Dermis microvascular lymphatic vessel endothelial cell (primary cell): ENCODE results near the gene HOXD11. TPM values are rescaled to one million over a fixed set of nuclear protein-coding genes. Genes with fewer than 3 reads are reported as not detected.

ENCODE experiments used
- DNase-seq, 2 donors: peaks; one replicate each; pipeline versions ENCODE4 v3.0.0 to v3.0.0-alpha.2; 2010; ENCODE audit warnings: low read depth in 2 of 2
- total RNA-seq: library from RNA; depleted of rRNA; stranded (reverse); fragments of >200 nt; gene quantifications from 2 replicates; pipeline ENCODE4 v1.2.1, GENCODE V29; 2014

Gene HOXD11
- total RNA-seq, 1 donor from 2014 or later, result not detected

DNA sequence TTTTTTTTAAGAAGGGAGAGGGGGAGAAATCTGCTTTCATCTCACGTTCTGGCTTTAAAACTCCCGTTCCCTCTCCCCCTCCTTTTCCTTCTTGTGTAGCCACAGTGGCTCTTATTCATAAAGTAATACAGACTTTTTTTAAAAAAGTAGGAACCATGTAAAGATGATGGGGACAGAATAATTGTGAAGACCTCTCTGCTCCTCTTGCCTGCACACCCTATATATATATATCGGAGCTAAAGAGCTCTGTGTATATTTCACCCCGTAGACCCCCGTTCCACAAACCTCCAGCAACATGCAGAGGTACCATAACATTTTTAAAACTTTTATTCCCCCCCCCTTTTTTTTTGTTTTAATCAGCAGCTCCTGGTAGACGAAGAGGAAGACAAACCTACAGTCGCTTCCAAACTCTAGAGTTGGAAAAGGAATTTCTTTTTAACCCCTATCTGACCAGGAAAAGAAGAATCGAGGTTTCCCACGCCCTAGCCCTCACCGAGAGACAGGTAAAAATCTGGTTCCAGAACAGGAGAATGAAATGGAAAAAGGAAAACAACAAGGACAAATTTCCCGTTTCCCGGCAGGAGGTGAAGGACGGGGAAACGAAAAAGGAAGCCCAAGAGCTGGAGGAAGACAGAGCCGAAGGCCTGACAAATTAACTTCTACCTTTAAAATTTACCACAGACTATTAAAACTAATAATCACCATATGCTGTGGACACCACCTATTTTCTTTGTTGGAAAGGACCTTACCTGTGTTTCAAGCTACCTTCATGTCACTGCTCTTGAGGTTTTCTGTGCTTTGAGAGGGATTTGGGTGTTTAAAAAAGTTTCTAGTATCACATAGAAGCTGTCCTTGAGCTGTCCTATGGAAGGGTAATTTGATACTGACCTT, 24.1 kb downstream of the HOXD11 start:
- DNase-seq, result peak in 1 of 2 donors; percentile 33

- no peak for DNase-seq
Measured at GRCh38 chr2:176131848-176132158, 24.7 kb downstream of the HOXD11 start.

DNA sequence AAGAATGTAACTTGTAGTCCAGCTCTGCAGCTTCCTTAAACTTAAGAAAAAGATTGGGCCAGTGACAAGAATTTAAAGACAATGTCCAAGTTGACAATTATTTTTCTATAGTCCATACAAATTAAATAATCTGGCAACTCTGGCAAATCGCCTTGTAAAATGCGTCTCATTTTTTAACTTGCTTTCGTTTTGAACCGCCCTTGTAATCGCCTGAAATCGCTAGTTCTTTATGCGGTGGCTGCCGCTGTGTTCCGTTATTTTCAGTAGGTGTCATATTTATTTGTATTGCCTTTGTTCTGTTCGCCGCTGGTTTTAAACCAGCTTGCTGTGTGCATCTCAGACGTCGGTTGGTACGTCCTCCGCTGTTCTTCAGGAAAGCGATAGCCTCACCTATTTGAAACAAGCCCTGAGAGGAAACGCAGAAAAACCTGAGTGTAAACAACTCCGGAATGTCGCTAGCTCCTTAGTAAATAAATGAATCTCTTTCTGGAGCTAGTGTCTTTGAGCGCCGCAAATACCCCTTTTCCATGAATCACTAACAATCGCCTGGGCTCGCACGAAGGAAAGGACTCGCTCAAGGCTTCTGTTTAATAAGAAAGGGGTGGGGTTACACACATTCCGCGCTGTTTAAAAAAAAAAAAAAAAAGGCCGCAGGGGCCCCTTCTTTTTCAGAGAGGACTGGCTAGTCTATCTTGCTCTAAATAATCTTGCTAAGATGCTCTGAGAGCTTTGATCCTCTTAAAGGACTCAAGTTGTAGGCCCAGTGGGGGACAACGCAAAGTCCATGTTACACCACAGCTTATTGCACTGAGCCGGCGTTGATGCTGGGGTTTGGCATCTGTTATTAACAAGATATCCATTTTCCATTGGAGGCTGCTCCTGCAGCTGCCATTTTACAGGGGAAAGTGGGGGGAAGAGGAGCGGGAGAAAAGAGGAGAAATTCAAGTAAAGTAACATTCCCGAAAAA, 25.4 kb downstream of the HOXD11 start:
- DNase-seq, result peak in 1 of 2 donors; percentile 79

GRCh38 chr2:176133389-176133788, 26.3 kb downstream of the HOXD11 start:
- peak in 1 of 2 donors; percentile 48 for DNase-seq

DNA sequence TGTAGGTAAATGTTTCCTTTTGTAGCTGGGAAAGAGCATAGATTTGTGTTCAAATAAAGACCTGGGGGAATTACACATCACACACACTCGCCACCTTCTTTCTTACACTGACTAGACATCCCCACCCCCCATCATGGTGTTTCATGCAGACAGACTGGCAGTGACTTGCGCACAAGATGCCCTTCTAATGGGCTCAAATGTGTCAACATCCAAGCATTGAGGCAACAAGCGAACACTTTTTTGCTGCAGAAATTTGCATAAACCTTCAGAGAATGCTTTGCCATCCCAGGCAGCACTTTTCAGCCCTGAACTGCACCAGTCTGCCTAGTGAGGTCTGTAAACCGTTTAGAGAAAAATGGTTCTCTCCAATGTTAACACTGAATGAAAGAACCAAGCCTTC, 27.0 kb downstream of the HOXD11 start:
- peak in 1 of 2 donors; percentile 28 for DNase-seq

DNA sequence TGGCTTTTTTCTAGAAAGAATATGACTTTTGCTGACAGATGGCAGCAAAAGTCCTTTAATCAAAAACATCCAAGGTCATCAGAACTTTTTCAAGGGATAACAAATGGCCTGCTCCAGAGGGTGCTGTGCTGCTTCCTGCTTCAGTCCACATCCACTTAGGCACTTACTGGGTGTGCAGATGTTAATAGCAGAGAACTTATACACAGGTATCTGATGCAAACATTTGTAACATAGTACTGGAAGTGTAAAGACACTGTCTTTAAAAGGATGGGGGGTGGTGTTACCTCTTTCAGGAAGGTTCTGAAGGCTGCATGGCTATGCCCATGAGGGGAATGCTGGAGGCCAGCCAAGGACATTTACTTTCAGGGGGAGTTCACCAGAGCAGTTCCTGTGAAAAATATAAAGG, 28.0 kb downstream of the HOXD11 start:
- peak in 1 of 2 donors; percentile 69 for DNase-seq

- DNase-seq, result peak in 1 of 2 donors; percentile 87
Measured at GRCh38 chr2:176136374-176137251, 29.5 kb downstream of the HOXD11 start.

DNA sequence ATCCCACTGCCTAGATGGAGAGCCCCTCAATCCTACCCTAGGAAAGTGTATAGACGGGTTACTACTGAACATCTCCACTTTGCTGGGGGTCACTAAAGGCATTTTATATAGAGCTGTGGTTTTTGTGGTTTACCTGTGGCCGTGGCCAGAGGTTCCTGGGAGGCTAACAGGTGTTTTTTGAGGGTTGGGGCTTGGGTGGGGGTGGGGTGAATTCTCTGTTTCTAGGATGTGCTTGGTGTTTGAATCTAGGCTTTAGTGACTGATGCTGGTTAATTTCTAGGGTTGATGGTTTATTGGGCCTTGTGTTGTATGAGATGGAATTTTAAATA, 30.1 kb downstream of the HOXD11 start:
- DNase-seq, result peak in 1 of 2 donors; percentile 19

GRCh38 chr2:176137906-176138305, 30.8 kb downstream of the HOXD11 start:
- DNase-seq, result peak in 1 of 2 donors; percentile 45

DNA sequence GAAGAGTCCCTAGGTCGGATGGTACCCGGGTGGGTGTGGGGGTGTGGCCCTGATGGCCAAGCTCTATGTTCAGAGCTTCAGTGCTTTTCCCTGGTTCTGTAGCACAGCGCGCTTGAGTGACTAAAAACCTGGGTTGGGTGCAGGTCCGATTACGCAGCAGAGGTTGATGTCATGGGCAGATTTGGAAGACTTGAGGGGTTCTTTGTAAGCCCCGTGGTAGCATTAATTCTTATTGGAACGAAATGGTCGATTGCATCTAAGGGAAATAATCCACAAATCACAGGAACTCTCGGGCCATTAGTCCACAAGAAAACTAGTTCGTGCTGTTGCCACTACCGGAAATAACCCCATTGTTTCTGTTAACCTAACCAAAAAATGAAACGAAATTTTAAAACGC, 31.4 kb downstream of the HOXD11 start:
- peak in 1 of 2 donors; percentile 69 for DNase-seq

DNA sequence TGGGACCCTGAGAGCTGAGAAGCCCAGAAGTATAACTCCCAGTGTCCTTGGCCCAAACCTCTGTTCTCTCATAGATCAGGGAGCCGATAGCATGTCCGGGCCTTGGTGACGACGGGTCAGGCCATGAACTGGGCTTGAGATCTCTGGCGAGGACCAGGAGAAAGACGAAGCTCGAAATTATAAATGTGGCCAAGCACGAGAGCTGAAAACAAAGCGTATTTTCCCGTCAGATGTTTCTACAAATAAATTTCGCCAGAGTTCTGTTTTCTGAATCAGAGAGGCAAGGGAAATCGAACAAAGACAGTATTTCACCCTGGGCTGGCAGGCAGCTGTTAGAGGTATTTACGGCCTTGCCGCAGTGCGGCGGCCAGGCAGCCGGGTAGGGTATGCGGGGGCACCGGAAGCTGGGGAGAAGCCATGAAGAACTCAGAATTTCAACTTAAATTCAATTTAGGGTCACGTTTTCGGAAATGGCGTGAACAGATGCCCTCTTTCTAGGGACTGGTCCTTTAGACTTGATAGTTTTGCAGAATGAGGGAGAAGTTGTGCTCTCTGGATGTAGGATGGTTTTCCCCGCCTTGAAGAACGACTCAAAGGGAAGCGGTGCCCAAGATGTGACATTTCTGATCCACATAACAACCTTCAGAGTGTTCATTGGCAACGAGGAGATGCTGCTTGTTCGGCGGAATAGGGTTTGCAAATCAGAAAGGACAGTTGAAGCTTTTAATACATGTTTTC, 32.0 kb downstream of the HOXD11 start:
- DNase-seq, result peak in 1 of 2 donors; percentile 60

- peak in 1 of 2 donors; percentile 65 for DNase-seq
Measured at GRCh38 chr2:176139661-176140512, 32.8 kb downstream of the HOXD11 start.

DNA sequence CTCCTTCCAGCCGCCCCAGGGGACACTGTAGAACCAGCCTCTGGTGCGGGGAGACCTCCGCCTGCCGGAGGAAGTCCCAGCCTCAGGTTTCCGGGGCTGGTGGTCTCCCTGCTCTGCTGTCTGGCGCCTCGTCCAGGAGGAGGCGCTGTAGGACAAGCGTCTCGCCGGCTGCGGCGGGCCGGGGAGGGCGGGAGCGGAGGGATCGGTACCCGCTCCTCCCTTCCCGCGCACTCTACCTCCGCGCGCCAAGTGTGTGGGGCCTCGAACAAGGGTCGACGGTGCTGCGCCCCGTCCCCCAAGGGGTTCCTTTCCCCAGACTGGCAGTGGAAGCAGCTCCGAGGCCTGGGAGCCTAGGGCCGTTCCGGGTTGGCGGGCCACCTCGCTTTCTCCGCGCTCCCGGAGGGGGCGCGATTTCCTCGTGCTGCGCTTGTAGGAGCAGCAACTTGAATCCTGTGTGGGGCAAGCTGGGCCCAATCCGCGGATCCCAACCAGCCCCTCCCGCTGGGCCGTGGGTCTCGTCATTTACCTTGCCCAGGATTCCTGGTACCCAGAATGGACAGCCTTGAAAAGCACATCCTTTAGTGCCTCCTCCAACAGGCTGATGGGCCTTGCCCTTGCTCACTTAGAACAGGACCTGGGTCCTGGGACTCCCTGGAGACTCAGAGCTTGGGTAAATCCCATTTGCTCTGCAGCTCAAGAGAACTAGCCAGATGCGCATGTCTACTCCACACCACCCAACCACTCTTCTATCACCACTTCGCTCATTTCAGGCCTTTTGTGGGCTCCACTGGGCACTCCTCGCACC, 33.6 kb downstream of the HOXD11 start:
- DNase-seq, result peak in 1 of 2 donors; percentile 87

- no peak for DNase-seq
Measured at GRCh38 chr2:176142281-176142680, 35.2 kb downstream of the HOXD11 start.

DNA sequence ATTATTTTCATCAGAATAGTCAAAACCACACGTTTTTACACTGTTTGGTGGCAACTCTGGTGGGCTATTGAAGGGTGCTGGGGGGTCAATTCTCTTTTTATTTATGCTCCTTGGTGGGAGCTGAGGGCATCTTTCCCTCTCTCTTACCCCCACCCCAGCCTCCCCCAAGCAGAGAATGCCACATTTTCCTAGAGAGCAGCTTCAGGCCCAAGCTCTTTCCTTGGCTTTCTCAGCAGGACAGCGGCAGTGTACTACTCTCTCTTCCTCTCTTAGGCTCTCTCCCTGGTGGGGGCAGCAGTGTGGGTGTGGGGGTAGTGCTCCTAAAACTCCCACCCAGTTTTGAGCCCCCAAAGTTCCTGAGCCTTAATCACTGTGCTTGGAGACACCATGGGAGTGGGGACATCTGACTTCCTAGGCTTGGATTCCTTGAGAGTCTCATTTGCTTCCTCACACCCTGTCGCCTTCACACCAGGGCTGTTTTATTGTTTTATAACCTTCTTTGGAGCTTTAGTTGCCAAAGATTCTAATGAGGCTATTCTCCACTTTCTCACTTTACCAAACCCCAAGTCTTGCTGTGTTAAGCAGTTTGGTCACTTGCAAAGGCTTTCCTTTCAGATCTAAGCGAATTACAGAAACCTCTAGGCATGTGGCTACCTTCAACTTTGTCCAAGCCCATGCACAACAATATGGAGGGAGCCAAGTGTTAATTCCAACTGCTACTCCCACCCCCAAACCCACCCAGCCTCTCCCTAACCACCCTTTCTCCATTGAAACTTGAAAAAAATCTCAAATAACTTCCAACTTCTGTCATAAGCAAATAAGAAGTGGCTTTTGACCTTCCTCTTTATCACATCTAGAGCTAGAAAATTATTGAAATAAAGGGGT, 38.2 kb downstream of the HOXD11 start:
- no peak for DNase-seq

DNA sequence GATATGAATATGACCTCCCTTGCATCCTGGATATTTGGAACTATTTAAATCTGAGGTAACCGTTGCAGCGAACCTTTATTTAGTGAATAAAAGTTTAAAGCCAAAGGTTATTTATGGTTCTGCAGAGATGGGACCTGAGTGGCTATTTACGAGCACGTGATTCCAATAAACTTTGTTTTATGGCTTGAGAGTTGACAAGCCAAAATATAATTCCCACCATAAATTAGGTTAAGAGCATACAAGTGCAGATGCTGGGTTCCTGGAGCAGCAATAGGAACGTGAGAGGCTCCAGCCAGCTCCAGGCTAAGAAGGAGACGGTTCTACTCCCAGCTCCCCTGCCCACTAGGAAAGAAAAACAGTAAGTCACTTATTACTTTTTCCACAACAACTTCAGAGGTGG, 39.0 kb downstream of the HOXD11 start:
- no peak for DNase-seq

DNA sequence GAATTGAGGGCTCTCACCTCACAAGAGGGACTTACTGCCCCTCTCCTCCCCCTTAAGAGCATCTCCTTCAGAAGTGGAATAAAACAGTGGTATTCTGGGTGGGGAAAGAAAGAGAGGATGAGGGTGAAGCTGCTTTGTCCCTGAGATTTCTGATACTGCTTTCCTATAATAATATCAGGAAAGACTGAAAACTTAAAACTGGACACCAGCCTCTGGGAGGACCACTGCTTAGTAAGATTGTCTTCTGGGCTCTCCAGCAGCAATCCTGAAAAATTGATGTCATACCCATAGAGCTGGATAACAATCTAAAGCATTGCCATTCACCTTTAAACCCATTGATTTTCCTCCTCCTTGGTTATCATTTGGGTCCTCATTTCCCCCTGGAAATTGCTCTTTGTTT, 39.6 kb downstream of the HOXD11 start:
- no peak for DNase-seq
